T-helper 1 cell treated with Interleukin-12 subunit alpha and Interleukin-12 subunit beta and Interleukin-4 antibody, amounts not matched to agents 30 μg/mL and 1 μg/mL, for 36 hours (primary cell): Measurements from ENCODE around the gene LRRC23.
"Not testable (repeated sequence)": the region's sequence is repeated elsewhere in the genome, so short reads cannot be mapped to it uniquely, and the experiment has no call there.

Experiments
- H3K27ac Mint-ChIP-seq: one replicate; pipeline ENCODE4 v1.8.0; 2021; ENCODE audit warnings: mild to moderate bottlenecking, mixed read lengths
- H3K27me3 Mint-ChIP-seq: one replicate; pipeline ENCODE4 v1.8.0; 2021; ENCODE audit warnings: low read depth, mixed read lengths
- H3K36me3 Mint-ChIP-seq: one replicate; pipeline ENCODE4 v1.8.0; 2021; ENCODE audit warnings: low read depth, mixed read lengths
- H3K4me1 Mint-ChIP-seq: one replicate; pipeline ENCODE4 v1.8.0; 2021; ENCODE audit warnings: low read depth, mixed read lengths
- H3K4me3 Mint-ChIP-seq: one replicate; pipeline ENCODE4 v1.8.0; 2021; ENCODE audit warnings: mild to moderate bottlenecking, moderate library complexity, mixed read lengths
- H3K9me3 Mint-ChIP-seq: one replicate; pipeline ENCODE4 v1.8.0; 2021; ENCODE audit warnings: mixed read lengths

Gene LRRC23

GRCh38 chr12:6908141-6908540 is 3.5 kb downstream of the LRRC23 start:
- H3K36me3 Mint-ChIP-seq, H3K27ac Mint-ChIP-seq, H3K9me3 Mint-ChIP-seq, H3K4me3 Mint-ChIP-seq, H3K4me1 Mint-ChIP-seq, H3K27me3 Mint-ChIP-seq: not testable (repeated sequence)

DNA sequence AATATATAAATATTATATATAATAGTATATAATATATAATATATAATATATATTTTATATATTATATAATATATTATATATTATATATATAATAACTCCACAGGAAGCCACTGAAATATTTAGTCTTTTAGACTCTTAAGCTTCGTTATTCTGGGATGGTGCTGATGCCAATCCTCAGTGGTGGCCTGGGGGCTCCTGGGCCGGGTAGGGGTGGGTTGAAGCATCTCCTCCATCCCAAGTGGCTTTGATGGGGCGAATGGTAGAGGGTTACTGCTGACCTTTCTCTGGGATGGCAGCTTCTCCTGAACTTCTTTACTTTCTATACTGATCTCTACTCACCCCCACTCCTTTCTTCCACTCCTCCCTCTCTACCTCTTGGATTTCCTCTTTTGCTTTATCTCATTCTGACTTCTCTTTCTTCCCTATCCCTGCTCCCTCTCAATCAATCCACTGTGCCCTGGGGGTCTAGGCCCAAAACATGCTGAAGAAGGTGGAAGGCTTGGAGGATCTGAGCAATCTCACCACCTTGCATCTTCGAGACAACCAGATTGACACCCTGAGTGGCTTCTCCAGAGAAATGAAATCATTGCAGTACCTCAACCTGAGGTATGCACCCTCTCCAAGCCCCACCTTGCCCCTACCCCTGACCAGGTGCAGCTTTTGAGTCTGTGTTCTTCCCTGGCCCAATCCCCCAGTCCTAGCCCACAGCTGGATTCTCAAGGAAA is 5.0 kb downstream of the LRRC23 start:
- no peaks in the 10 kb centered on the region for H3K27me3 Mint-ChIP-seq
- no peaks in the 10 kb centered on the region for H3K36me3 Mint-ChIP-seq
- no peaks in the 10 kb centered on the region for H3K9me3 Mint-ChIP-seq
- H3K4me1 Mint-ChIP-seq: peaks cover 8% of the 10 kb centered on the region
- H3K4me3 Mint-ChIP-seq: no peak overlapping the region
- H3K27ac Mint-ChIP-seq: no peak overlapping the region

GRCh38 chr12:6912164-6912935 is 7.7 kb downstream of the LRRC23 start:
- peak overlapping the region; percentile 68 for H3K27ac Mint-ChIP-seq
- H3K4me3 Mint-ChIP-seq: no peak overlapping the region
- H3K27me3 Mint-ChIP-seq: no peaks in the 10 kb centered on the region
- H3K9me3 Mint-ChIP-seq: no peaks in the 10 kb centered on the region
- H3K36me3 Mint-ChIP-seq: peaks cover 7% of the 10 kb centered on the region
- H3K4me1 Mint-ChIP-seq: peaks cover 29% of the 10 kb centered on the region

DNA sequence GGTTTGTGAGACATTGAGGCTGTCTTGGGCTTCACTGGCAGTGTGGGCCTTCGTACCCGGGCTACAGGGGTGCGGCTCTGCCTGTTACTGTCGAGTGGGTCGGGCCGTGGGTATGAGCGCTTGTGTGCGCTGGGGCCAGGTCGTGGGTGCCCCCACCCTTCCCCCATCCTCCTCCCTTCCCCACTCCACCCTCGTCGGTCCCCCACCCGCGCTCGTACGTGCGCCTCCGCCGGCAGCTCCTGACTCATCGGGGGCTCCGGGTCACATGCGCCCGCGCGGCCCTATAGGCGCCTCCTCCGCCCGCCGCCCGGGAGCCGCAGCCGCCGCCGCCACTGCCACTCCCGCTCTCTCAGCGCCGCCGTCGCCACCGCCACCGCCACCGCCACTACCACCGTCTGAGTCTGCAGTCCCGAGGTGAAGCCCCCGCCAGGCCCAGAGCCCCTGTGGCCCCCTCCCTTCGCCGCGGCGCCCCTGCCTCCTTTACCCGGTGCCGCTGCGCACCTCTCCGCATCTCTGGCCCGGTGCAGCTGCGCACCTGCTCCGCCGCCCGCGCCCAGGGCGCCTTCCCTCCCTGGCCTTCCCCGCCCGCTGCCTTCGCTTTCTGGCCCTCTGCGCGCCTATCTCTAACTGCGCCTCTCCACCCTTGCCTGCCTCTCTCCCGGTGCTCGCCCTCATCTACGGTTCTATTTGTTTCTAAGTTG is 9.8 kb downstream of the LRRC23 start, which contains the start of gene ENO2:
Gene ENO2, plus strand, starts transcription at position 335 of the 701 bp plus-strand sequence. CDS start 1,253 bp downstream, outside the sequence.
- H3K4me1 Mint-ChIP-seq: peaks cover 35% of the 10 kb centered on the region
- H3K27ac Mint-ChIP-seq: peak within 1 kb of the TSS; percentile 93
- H3K9me3 Mint-ChIP-seq: no peaks in the 10 kb centered on the region
- no peaks in the 10 kb centered on the region for H3K27me3 Mint-ChIP-seq
- H3K36me3 Mint-ChIP-seq: peaks cover 16% of the 10 kb centered on the region
- H3K4me3 Mint-ChIP-seq: peak within 1 kb of the TSS; percentile 99

DNA sequence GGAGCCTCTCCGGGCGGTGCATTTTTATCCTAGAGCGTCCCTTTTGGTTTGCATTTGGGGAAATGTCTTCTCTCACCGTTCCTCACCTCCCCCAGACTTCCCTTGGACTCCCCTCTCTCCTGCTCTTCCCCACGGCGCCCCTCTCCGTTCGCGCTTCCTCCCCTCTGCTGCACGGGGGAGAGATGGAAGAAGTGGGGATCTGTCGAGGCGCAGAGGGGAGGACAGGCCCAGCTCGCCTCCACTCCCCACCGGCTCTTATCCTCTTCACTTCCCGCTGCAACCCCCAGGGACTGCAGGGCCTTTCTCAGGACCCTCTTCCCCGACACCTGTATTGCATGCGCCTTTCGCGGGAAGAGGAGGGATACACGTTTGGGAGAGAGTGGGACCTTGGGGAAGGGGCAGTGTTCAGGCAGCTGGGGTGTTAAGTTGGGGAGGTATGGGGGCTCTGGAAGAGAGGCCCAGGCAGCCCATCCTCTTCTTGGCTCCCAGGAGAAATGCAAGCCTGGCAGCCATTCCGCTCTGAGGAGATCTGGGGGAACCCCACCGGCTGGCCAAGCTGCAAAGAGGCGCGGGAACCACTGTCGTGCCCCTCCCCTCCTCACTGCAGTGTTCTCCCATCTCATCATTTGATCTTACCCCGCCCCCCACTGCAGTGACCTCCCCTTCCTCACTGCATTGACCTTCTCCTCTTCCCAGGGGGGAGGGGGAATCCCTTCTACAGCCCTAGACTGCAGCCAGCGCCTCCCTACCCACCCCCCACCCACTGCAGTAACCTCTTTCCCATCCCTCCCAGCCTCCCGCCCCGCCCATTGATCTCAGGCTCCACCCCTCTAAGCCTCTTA is 10.5 kb downstream of the LRRC23 start:
- Mint-ChIP-seq H3K4me1 (peaks cover 41% of the 10 kb centered on the region), H3K4me3 (peak overlapping the region; percentile 99), H3K27ac (peak overlapping the region; percentile 93), H3K27me3 (no peaks in the 10 kb centered on the region), H3K36me3 (peaks cover 24% of the 10 kb centered on the region), H3K9me3 (no peaks in the 10 kb centered on the region)

GRCh38 chr12:6915789-6916285 is 11.2 kb downstream of the LRRC23 start:
- H3K9me3 Mint-ChIP-seq: no peaks in the 10 kb centered on the region
- H3K4me1 Mint-ChIP-seq: peaks cover 41% of the 10 kb centered on the region

GRCh38 chr12:6916426-6917200 is 12.0 kb downstream of the LRRC23 start:
- Mint-ChIP-seq H3K4me1 (peaks cover 41% of the 10 kb centered on the region), H3K9me3 (no peaks in the 10 kb centered on the region), H3K4me3 (peak overlapping the region; percentile 99), H3K27me3 (no peaks in the 10 kb centered on the region), H3K36me3 (peaks cover 29% of the 10 kb centered on the region), H3K27ac (peak overlapping the region; percentile 55)

More at GRCh38 chr12:6915789-6916285, 11.2 kb downstream of the LRRC23 start:
- H3K4me3 Mint-ChIP-seq: peak overlapping the region; percentile 99
- H3K36me3 Mint-ChIP-seq: peaks cover 24% of the 10 kb centered on the region
- H3K27me3 Mint-ChIP-seq: no peaks in the 10 kb centered on the region
- H3K27ac Mint-ChIP-seq: peak overlapping the region; percentile 55

- no peaks in the 10 kb centered on the region for H3K9me3 Mint-ChIP-seq
- peaks cover 44% of the 10 kb centered on the region for H3K4me1 Mint-ChIP-seq
- H3K27me3 Mint-ChIP-seq: no peaks in the 10 kb centered on the region
- H3K36me3 Mint-ChIP-seq: peaks cover 36% of the 10 kb centered on the region
- H3K27ac Mint-ChIP-seq: no peak overlapping the region
- no peak overlapping the region for H3K4me3 Mint-ChIP-seq
Observed at GRCh38 chr12:6917491-6918231, 13.0 kb downstream of the LRRC23 start.

- H3K27ac Mint-ChIP-seq: peak overlapping the region; percentile 21
- peaks cover 45% of the 10 kb centered on the region for H3K4me1 Mint-ChIP-seq
Observed at GRCh38 chr12:6919588-6919987, 15.0 kb downstream of the LRRC23 start.

DNA sequence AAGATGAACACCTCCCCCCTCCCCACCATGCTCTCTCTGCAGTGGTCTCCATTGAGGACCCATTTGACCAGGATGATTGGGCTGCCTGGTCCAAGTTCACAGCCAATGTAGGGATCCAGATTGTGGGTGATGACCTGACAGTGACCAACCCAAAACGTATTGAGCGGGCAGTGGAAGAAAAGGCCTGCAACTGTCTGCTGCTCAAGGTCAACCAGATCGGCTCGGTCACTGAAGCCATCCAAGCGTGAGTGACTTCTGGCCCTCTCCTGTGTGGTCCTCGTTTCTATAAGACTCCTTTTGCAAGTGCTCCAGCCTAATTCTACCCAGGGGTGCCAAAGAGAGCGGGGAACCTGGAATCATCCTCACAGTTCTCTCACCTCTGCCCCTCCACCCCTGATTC is 16.9 kb downstream of the LRRC23 start:
- Mint-ChIP-seq H3K27me3 (no peaks in the 10 kb centered on the region), H3K9me3 (no peaks in the 10 kb centered on the region), H3K27ac (no peak overlapping the region), H3K36me3 (peaks cover 45% of the 10 kb centered on the region), H3K4me3 (no peak overlapping the region), H3K4me1 (peaks cover 39% of the 10 kb centered on the region)

More at GRCh38 chr12:6919588-6919987, 15.0 kb downstream of the LRRC23 start:
- Mint-ChIP-seq H3K36me3 (peaks cover 46% of the 10 kb centered on the region), H3K27me3 (no peaks in the 10 kb centered on the region), H3K9me3 (no peaks in the 10 kb centered on the region), H3K4me3 (no peak overlapping the region)

DNA sequence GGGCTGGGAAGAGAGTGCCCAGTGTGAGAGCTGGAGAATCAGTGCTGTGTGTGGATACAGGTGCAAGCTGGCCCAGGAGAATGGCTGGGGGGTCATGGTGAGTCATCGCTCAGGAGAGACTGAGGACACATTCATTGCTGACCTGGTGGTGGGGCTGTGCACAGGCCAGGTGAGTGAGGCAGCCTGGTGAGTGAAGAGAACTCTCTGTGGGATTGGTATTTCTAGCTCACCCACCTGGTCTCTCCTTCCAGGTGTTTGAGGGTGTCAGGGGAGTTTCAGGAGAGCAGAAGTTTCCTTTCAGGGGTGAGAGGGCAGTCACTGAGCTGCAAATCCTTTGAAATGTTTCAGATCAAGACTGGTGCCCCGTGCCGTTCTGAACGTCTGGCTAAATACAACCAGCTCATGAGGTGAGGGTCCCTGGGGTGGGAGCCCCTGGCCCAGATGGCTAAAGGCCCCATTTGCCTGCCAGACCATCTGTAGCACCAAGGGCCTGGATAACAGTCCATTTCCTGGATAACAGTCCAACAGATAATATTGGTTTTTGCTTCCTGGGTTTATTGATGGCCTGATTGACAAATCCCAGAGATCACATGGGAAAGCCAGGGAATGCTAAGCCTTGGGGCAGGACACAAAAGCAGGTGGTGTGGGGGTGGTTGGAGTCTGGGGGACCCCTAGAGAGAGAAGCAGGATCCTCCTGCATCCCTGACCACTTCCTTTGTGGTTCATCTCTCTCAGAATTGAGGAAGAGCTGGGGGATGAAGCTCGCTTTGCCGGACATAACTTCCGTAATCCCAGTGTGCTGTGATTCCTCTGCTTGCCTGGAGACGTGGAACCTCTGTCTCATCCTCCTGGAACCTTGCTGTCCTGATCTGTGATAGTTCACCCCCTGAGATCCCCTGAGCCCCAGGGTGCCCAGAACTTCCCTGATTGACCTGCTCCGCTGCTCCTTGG is 17.6 kb downstream of the LRRC23 start:
- Mint-ChIP-seq H3K27me3 (no peaks in the 10 kb centered on the region), H3K27ac (peak overlapping the region; percentile 39), H3K4me1 (peaks cover 41% of the 10 kb centered on the region), H3K4me3 (no peak overlapping the region), H3K36me3 (peaks cover 43% of the 10 kb centered on the region), H3K9me3 (no peaks in the 10 kb centered on the region)
